Stimulated activated naive CD8-positive, alpha-beta T cell treated with anti-CD3 and anti-CD28 coated beads, Interleukin-15, amount 100 ng/mL, for 72 hours (primary cell): Measurements from ENCODE around the gene TRMT5.

ENCODE experiments used
- ATAC-seq: fragments of 150-1000 bp; cut with Tn5 transposase; 2 replicates; pipeline ENCODE4 v1.10.0; 2021; ENCODE audit warnings: mild to moderate bottlenecking, moderate library complexity
- DNase-seq, 2 donors: peaks; one replicate each; pipeline ENCODE4 v3.0.0; 2021 to 2022
- H3K27ac Mint-ChIP-seq, 2 donors: one replicate each; pipeline ENCODE4 v1.8.0; 2022; ENCODE audit warnings: mild to moderate bottlenecking in 2 of 2, mixed read lengths in 2 of 2, moderate library complexity in 2 of 2
- H3K27me3 Mint-ChIP-seq: one replicate; pipeline ENCODE4 v1.8.0; 2022; ENCODE audit warnings: mixed read lengths
- H3K4me1 Mint-ChIP-seq: one replicate; pipeline ENCODE4 v1.8.0; 2022; ENCODE audit warnings: mild to moderate bottlenecking, mixed read lengths
- H3K4me3 Mint-ChIP-seq, 2 donors: one replicate each; pipeline ENCODE4 v1.8.0; 2022; ENCODE audit warnings: mild to moderate bottlenecking in 2 of 2, mixed read lengths in 2 of 2, moderate library complexity in 1 of 2
- H3K9me3 Mint-ChIP-seq, 2 donors: one replicate each; pipeline ENCODE4 v1.8.0; 2022; ENCODE audit warnings: mixed read lengths in 2 of 2

TRMT5 gene

DNA sequence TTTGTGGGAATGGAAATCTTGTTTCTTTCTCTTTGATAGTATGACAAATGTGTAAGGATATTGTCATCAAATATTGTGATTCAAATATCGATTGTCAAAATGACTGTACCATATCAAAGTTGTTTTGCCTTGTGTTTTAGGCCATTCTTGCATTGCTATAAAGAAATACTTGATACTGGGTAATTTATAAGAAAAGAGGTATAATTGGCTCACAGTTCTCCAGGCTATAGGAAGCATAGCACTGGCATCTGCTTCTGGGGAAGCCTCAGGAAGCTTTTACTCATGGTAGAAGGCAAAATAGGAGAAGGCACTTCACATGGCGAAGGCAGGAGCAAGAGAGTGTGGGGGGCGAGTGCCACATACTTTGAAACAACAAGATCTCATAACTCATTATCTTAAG lies 7.8 kb downstream of the TRMT5 start:
- Mint-ChIP-seq H3K27me3 (no peaks in the 10 kb centered on the region), H3K9me3 (no peaks in the 10 kb centered on the region), H3K4me1 (peaks cover 19% of the 10 kb centered on the region), H3K4me3 (no peak overlapping the region), H3K27ac (no peak overlapping the region)
- no peak for ATAC-seq
- DNase-seq, result no peak

DNA sequence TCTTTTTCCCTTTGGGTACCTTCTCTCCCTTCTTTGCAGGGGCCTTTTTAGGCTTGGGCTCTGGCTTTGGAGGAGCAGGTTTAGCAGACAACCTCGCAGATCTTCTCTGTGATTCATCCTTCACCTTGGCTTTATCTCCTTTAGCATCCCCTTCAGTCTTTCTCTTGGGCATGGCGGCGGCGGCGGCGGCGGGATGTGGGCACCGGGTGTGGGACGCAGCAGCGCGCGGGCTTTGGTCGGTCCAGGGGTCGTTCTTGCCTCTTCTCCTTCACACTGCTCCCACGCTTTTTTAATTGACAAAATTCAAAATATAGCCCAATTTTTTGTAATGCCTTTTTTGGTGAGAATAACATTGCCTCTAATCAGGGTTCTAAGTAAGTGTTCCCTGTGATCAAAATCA lies 8.6 kb downstream of the TRMT5 start:
- Mint-ChIP-seq H3K27me3 (no peaks in the 10 kb centered on the region), H3K9me3 (no peaks in the 10 kb centered on the region), H3K4me1 (peaks cover 13% of the 10 kb centered on the region), H3K4me3 (no peak overlapping the region), H3K27ac (no peak overlapping the region)
- ATAC-seq (no peak), DNase-seq (no peak)

GRCh38 chr14:60971271-60971670 lies 9.6 kb downstream of the TRMT5 start:
- H3K27ac Mint-ChIP-seq, result no peak overlapping the region
- no peak for DNase-seq
- no peaks in the 10 kb centered on the region for H3K9me3 Mint-ChIP-seq
- no peaks in the 10 kb centered on the region for H3K27me3 Mint-ChIP-seq
- no peak overlapping the region for H3K4me3 Mint-ChIP-seq
- no peak for ATAC-seq
- H3K4me1 Mint-ChIP-seq, result peaks cover 5% of the 10 kb centered on the region

DNA sequence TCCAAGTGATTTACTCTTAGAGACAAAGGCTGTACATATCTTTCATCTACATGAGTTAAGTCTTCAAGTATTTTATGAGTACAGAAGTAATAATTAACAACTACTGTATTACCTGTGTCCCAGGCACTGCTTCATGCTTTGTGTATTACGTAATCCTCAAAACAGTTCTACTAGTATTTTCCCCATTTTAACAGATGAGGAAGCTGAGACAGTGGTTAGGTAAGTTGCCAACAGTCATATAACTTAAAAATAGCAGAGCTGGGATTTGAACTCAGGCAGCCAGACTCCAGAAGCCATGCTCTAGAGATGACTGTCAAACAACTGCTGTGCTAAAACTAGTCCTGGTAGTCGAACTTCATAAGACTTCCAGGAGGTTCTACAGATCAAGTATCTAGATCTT lies 10.7 kb downstream of the TRMT5 start:
- DNase-seq (no peak), ATAC-seq (no peak)
- H3K4me1 Mint-ChIP-seq, result peaks cover 11% of the 10 kb centered on the region
- no peak overlapping the region for H3K4me3 Mint-ChIP-seq
- no peaks in the 10 kb centered on the region for H3K9me3 Mint-ChIP-seq
- H3K27me3 Mint-ChIP-seq, result no peaks in the 10 kb centered on the region
- no peak overlapping the region for H3K27ac Mint-ChIP-seq

- H3K9me3 Mint-ChIP-seq, result no peaks in the 10 kb centered on the region
- DNase-seq, result no peak
These were observed 12.2 kb downstream of the TRMT5 start for GRCh38 chr14:60968671-60969070.

DNA sequence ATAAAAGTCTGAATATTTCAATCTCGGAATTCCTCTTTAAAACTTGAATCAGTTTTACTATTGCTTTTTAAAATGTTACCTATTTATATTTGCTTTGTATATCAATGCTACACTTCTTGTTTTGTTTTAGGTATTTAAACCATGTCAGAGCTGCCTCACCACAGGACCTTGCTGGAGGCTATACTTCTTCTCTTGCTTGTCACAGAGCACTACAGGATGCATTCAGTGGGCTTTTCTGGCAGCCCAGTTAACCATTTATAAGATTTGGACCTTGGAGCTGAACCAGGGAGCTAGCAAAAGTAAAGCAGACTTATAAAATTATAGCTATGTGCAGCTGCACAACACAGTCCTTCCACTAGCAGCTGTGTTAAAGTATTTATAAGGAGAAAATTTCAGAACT lies 12.8 kb downstream of the TRMT5 start:
- Mint-ChIP-seq H3K27ac (no peak overlapping the region), H3K27me3 (no peaks in the 10 kb centered on the region), H3K4me3 (no peak overlapping the region), H3K9me3 (no peaks in the 10 kb centered on the region), H3K4me1 (peaks cover 9% of the 10 kb centered on the region)
- no peak for ATAC-seq
- DNase-seq, result no peak

More at GRCh38 chr14:60968671-60969070, 12.2 kb downstream of the TRMT5 start:
- H3K4me1 Mint-ChIP-seq, result peaks cover 12% of the 10 kb centered on the region
- ATAC-seq, result no peak
- H3K4me3 Mint-ChIP-seq, result no peak overlapping the region
- H3K27ac Mint-ChIP-seq, result no peak overlapping the region
- H3K27me3 Mint-ChIP-seq, result no peaks in the 10 kb centered on the region

DNA sequence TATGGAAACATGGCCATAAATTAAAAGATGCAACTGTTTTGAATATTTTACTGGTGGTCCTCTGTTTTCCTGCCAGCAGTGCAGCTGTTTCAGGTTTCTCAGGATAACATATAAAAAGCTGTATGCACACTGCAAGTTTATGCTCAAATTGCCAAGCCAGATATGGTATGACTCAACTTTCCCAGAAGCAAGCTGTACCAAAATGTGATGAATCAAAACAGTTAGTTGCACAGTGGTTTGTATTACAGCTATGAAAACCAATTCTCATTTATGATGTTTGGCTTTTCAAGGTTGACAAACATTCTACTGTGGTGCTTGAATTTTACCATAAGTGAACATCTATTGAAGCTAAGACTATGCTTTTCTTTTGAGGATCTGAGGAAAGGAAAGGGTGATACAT lies 15.5 kb downstream of the TRMT5 start:
- no peak overlapping the region for H3K27ac Mint-ChIP-seq
- H3K4me3 Mint-ChIP-seq, result no peak overlapping the region
- peak; percentile 97 for ATAC-seq
- peak in 1 of 2 donors; percentile 18 for DNase-seq
- peaks cover 0 to 7% of the 10 kb centered on the region in 2 donors for H3K9me3 Mint-ChIP-seq
- no peaks in the 10 kb centered on the region for H3K27me3 Mint-ChIP-seq
- peaks cover 7% of the 10 kb centered on the region for H3K4me1 Mint-ChIP-seq

DNA sequence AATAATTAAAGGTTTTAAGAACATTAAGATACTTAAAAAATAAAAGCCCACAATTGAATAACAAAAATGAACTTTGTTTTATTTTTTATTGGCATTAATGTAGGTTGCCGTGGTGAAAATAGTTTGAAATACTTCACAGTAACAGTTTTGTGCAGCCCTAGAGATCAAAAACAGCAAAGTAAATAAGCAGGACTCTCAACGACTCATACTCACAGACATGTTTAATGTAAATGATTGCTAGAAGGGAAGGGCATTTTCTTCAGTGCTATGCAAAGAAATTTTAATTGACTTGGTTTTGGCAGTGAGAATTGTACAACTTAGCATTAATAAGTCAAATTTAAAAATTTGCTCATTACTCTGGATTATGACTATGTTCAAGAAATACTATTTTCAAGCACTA lies 16.0 kb downstream of the TRMT5 start:
- H3K9me3 Mint-ChIP-seq, result peaks cover 0 to 10% of the 10 kb centered on the region in 2 donors
- no peak overlapping the region for H3K27ac Mint-ChIP-seq
- no peaks in the 10 kb centered on the region for H3K27me3 Mint-ChIP-seq
- H3K4me3 Mint-ChIP-seq, result no peak overlapping the region
- H3K4me1 Mint-ChIP-seq, result peaks cover 7% of the 10 kb centered on the region
- no peak for DNase-seq
- no peak for ATAC-seq

DNA sequence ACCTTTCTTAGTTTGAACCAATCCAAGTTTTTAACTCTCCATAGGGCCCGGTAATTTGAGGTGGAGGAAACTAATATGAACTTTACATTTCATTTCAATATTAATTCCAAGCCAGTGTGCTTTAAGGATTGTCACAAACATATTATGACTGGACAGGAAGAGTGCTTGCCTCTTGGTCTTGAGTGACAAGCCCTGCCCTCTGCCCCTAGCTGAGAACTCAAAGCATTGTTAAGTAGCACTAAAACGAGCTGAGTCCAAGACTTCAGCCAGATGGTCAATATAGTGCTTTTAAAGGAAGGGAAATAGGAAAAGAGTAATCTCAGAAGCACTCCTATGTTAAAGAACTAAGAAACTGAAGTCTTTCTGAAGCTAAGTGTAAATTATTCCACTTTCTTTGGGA lies 17.1 kb downstream of the TRMT5 start:
- ATAC-seq (no peak), DNase-seq (no peak)
- Mint-ChIP-seq H3K27me3 (no peaks in the 10 kb centered on the region), H3K27ac (no peak overlapping the region), H3K4me1 (peaks cover 7% of the 10 kb centered on the region), H3K4me3 (no peak overlapping the region), H3K9me3 (peaks cover 9 to 10% of the 10 kb centered on the region in 2 donors)

DNA sequence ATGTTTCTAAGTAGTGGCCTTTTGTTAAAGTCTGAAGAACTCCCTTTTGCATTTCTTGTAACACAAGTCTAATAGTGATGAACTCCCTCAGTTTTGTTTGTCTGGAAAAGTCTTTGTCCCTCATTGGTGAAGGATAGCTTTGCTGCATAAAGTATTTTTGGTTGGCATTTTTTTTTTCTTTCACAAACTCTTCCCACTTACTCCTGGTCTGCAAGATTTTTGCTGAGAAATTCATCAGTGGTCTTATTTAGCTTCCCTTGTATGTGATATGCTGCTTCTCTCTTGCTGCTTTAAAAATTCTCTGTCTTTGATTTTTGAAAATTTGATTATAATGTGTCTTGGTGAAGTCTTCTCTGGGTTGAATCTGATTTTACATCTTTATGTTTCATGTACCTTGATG lies 22.7 kb downstream of the TRMT5 start:
- DNase-seq (no peak), ATAC-seq (no peak)
- H3K9me3 Mint-ChIP-seq, result peaks cover 28 to 32% of the 10 kb centered on the region in 2 donors
- H3K4me3 Mint-ChIP-seq, result no peak overlapping the region
- no peaks in the 10 kb centered on the region for H3K27me3 Mint-ChIP-seq
- peaks cover 12% of the 10 kb centered on the region for H3K4me1 Mint-ChIP-seq
- H3K27ac Mint-ChIP-seq, result no peak overlapping the region

DNA sequence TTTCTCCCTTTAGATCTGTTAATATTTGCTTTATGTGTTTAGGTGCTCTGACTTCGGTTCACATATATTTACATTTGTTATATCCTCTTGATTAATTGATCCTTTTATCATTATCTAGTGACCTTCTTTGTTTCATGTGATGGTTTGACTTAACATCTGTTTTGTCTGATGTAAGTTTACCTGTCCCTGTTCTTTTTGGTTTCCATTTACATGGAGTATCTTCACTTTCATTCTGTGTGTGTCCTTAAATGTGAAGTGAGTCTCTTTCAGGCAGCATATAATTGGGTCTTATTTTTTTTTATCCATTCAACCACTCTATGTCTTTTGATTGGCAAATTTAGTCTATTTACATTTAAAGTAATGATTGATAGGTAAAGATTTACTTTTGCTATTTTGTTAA lies 24.2 kb downstream of the TRMT5 start:
- Mint-ChIP-seq H3K27me3 (no peaks in the 10 kb centered on the region), H3K27ac (peak overlapping the region in 1 of 2 donors; percentile 30), H3K9me3 (peaks cover 28 to 32% of the 10 kb centered on the region in 2 donors), H3K4me1 (peaks cover 12% of the 10 kb centered on the region), H3K4me3 (peak overlapping the region in 1 of 2 donors; percentile 38)
- no peak for DNase-seq
- no peak for ATAC-seq

- H3K9me3 Mint-ChIP-seq, result peaks cover 28 to 29% of the 10 kb centered on the region in 2 donors
- peak overlapping the region in 1 of 2 donors; percentile 38 for H3K4me3 Mint-ChIP-seq
- H3K27me3 Mint-ChIP-seq, result no peaks in the 10 kb centered on the region
- DNase-seq (no peak), ATAC-seq (peak; percentile 59)
- peaks cover 12% of the 10 kb centered on the region for H3K4me1 Mint-ChIP-seq
- no peak overlapping the region for H3K27ac Mint-ChIP-seq
These were observed 24.7 kb downstream of the TRMT5 start for GRCh38 chr14:60956202-60956601.

DNA sequence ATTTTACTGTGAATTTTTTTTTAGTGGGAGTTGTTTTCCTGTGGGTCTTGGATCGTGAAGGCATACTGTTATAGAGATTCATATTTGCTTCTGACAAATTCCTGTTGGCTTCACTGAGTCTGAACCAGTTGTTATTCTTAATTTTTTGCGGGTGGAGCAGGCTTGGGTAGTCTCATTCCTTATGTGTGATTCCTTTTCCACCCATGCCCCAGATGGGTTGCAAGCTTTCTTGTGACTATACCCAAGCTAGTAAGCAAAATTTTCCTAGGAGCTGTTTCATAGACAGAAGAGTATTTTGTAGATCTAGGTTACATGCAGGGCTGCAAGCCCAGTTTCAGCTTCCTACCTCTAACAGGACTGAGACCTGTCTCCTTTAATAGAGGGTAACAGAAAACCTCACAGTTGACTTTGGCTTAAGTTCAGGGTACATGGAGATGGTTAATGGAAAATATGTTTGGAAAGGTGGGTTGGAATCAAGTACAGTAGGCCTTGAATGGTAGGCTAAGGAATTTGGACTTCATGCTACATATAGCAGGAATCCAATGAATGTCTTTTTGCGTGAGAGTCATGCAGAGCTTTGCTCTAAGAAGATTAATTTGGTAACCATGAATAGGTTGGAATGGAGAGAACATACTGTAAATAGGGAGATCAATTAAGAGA lies 29.0 kb downstream of the TRMT5 start:
- Mint-ChIP-seq H3K4me3 (no peak overlapping the region), H3K4me1 (peaks cover 9% of the 10 kb centered on the region), H3K27me3 (no peaks in the 10 kb centered on the region), H3K27ac (no peak overlapping the region), H3K9me3 (peaks cover 7 to 10% of the 10 kb centered on the region in 2 donors)
- DNase-seq, result no peak
- no peak for ATAC-seq

DNA sequence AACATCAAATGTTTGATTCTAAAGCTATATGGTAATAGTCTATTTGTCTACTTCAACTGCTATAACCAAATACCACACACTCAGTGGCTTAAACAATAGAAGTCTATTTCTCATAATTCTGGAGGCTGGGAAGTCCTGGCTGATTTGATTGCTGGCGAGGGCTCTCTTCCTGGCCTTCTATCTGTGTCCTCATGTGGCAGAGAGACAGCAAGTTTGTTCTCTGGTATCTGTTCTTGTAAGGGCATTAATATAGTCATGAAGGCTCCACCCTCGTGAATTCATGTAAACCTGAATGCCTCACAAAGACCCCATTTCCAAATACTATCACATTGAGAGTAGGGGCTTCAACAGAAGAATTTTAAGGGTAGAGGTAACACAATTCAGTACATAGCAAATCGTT lies 34.1 kb downstream of the TRMT5 start:
- ATAC-seq, result no peak
- H3K9me3 Mint-ChIP-seq, result no peaks in the 10 kb centered on the region
- H3K27ac Mint-ChIP-seq, result no peak overlapping the region
- H3K4me1 Mint-ChIP-seq, result peaks cover 13% of the 10 kb centered on the region
- no peak for DNase-seq
- no peak overlapping the region for H3K4me3 Mint-ChIP-seq
- H3K27me3 Mint-ChIP-seq, result no peaks in the 10 kb centered on the region

DNA sequence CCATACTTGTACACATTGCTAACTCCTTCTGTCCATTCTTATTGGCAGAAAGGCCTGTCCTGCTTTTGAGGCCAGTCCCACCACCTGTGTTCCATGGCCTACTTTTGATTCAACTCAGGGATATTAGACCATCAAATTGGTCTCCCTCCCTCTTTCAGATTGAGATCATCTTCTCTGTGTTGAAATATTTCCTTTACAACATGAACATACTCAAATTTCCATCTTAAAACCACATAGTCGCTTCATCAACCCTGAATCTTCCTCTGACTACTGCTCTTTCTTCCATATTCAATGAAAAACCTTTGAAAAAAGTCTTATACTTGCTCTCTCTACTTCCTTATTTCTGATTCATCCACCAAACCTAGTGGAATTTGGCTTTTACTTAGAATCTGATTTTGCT lies 34.9 kb downstream of the TRMT5 start:
- Mint-ChIP-seq H3K27ac (peak overlapping the region in 1 of 2 donors; percentile 8), H3K4me3 (no peak overlapping the region), H3K27me3 (no peaks in the 10 kb centered on the region), H3K9me3 (no peaks in the 10 kb centered on the region), H3K4me1 (peaks cover 13% of the 10 kb centered on the region)
- DNase-seq (no peak), ATAC-seq (peak; percentile 83)

GRCh38 chr14:60944204-60944603 lies 36.7 kb downstream of the TRMT5 start:
- DNase-seq, result no peak
- H3K4me1 Mint-ChIP-seq, result peaks cover 13% of the 10 kb centered on the region
- no peak overlapping the region for H3K4me3 Mint-ChIP-seq
- H3K9me3 Mint-ChIP-seq, result peaks cover 0 to 5% of the 10 kb centered on the region in 2 donors
- no peaks in the 10 kb centered on the region for H3K27me3 Mint-ChIP-seq
- no peak for ATAC-seq
- no peak overlapping the region for H3K27ac Mint-ChIP-seq

DNA sequence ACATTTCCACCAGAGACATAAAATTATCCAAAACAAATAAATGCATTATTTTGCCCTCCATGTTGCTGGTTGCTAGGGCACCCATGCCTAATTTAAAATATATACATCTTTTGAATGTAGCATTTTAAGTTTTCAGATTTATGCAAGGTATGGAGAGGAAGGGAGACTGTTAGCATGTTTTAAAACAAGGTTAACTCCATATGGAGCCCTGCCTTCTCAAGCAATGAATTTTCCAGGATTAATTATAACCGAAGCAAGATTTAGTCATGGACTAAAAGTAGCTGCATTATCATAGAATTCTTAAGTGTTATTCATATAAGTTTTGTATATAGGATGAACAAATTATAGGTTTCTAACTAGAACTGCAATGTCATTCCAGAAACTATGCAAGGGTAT lies 37.2 kb downstream of the TRMT5 start:
- DNase-seq, result no peak
- Mint-ChIP-seq H3K4me3 (no peak overlapping the region), H3K9me3 (peaks cover 0 to 9% of the 10 kb centered on the region in 2 donors), H3K27ac (no peak overlapping the region), H3K4me1 (peaks cover 13% of the 10 kb centered on the region), H3K27me3 (no peaks in the 10 kb centered on the region)
- ATAC-seq, result no peak
